ENCODE data around the gene MSMB.
A peak's percentile ranks its signal among the peaks of the same experiment; 100 is the strongest.

Gene MSMB

DNA sequence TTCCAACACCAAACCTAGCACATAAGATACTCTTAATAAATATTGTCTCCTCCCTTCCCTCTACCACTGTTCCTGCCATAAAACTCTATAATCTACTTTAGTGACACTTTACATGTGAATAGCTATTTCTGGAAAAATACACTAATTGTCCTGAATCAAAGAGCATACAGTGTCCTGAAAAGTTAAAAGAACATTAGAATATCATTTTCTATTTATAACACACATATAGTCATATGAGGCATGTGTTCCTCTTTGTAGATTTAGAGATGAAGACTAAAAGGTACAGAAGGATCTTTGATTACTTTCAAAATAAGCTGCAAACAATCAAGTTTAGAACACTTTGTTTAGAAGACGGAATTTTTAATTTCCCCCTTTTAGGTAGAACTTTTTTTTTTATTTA lies 29.3 kb downstream of the MSMB start:
- H3K27ac ChIP-seq: peak overlapping the region in 5 of 11 experiments; percentile 86 to 98 (median 95); a peak in 8 of 22 replicates
- peaks cover 34 to 97% (median 57%) of the 10 kb centered on the region in 10 experiments for H3K4me1 ChIP-seq
- peaks cover 58 to 86% (median 66%) of the 10 kb centered on the region in 11 experiments for H3K36me3 ChIP-seq

DNA sequence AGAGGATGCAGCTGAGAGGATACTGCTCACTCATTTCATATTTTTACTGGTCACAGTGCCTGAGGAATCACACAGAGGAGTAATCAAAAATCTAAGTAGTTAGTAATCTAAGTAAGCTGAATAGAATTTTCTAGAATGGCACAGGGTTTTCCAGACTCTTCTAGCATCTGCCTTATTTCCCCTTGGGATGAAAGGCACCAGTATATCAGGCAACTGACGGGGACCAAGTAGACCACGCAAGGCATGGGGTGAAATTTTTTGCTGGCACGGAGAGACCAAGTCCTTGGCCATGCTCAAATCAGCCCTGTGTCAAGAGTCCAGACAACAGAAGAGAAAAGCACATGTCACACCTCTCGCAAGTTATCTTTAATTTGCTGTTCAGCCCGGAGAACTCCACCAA lies 29.9 kb downstream of the MSMB start:
- Histone ChIP-seq H3K36me3 (peaks cover 63 to 86% (median 69%) of the 10 kb centered on the region in 11 experiments), H4K20me1 (peaks cover 34 to 85% (median 57%) of the 10 kb centered on the region in 11 experiments; a peak in 21 of 22 replicates), H3K27me3 (no peaks in the 10 kb centered on the region), H3K27ac (peak overlapping the region in 5 of 11 experiments; percentile 19 to 97 (median 95); a peak in 6 of 22 replicates), H3K4me3 (peak overlapping the region in 1 of 10 experiments; percentile 59; a peak in 2 of 20 replicates), H3K9me3 (replicated peaks in 1 of 11) (no peaks in the 10 kb centered on the region), H3K9ac (peak overlapping the region in 2 of 11 experiments; percentile 87 to 98; a peak in 4 of 22 replicates), H3K4me2 (peak overlapping the region in 4 of 11 experiments; percentile 92 to 99 (median 96); a peak in 8 of 22 replicates), H3K4me1 (peaks cover 29 to 97% (median 50%) of the 10 kb centered on the region in 10 experiments)
- TF ChIP-seq Cebpa-rat (IDR thresholded peaks at IDR 0.05): no peak

More for the DNA sequence above, 29.3 kb downstream of the MSMB start:
- TF ChIP-seq Cebpa-rat (IDR thresholded peaks at IDR 0.05): no peak
- Histone ChIP-seq H3K27me3 (no peaks in the 10 kb centered on the region), H3K9me3 (replicated peaks in 1 of 11) (peaks cover 0 to 5% (median 0%) of the 10 kb centered on the region in 11 experiments; a peak in 3 of 22 replicates), H3K4me2 (peak overlapping the region in 4 of 11 experiments; percentile 92 to 99 (median 96); a peak in 8 of 22 replicates), H4K20me1 (peaks cover 30 to 91% (median 59%) of the 10 kb centered on the region in 11 experiments; a peak in 21 of 22 replicates), H3K9ac (peak overlapping the region in 2 of 11 experiments; percentile 87 to 98; a peak in 4 of 22 replicates), H3K4me3 (peak overlapping the region in 2 of 10 experiments; percentile 52 to 59; a peak in 3 of 20 replicates)

DNA sequence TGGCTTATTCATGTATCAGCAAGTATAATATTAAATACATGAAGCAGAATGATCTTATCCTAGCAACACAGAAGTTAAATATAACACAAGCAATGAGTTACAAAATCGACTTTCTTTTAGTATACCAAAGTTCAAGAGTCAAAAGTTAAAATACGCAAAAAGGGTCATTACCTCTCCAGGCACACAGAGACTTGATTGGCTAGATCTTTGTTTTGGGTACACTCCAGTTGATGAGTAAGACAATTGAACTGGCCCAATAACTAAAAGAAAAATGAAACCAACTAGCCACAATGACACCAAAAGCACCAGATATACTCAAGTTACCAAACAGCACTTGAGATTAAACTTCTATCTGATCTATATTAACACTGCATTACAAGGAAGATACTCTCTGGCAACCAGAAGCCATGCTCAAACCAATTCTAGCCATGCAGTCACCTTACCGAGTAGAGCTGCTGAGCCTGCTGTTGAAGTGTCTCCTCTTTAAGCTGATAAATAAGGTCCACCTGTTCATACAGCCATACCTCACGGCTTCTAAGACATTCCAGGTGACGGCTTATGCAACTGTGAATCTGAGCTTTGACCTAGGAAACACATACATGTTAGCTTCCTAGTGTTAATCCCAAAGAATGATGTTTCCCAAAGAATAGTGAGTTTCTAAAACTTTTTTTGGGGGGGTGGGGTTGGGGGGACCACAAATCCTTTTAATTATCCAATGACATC lies 31.2 kb downstream of the MSMB start:
- no peaks in the 10 kb centered on the region for H3K27me3 ChIP-seq
- no peak overlapping the region for H3K4me3 ChIP-seq
- H3K27ac ChIP-seq: peak overlapping the region in 7 of 11 experiments; percentile 5 to 95 (median 12); a peak in 8 of 22 replicates
- peak overlapping the region in 3 of 11 experiments; percentile 68 to 99 (median 92); a peak in 5 of 22 replicates for H3K4me2 ChIP-seq
- H4K20me1 ChIP-seq: peaks cover 39 to 85% (median 67%) of the 10 kb centered on the region in 11 experiments; a peak in 21 of 22 replicates
- peaks cover 76 to 97% (median 81%) of the 10 kb centered on the region in 11 experiments for H3K36me3 ChIP-seq
- no peak for TF ChIP-seq Cebpa-rat (IDR thresholded peaks at IDR 0.05)
- no peak overlapping the region for H3K9ac ChIP-seq
- H3K9me3 ChIP-seq (replicated peaks in 1 of 11): no peaks in the 10 kb centered on the region
- H3K4me1 ChIP-seq: peaks cover 16 to 97% (median 37%) of the 10 kb centered on the region in 10 experiments

DNA sequence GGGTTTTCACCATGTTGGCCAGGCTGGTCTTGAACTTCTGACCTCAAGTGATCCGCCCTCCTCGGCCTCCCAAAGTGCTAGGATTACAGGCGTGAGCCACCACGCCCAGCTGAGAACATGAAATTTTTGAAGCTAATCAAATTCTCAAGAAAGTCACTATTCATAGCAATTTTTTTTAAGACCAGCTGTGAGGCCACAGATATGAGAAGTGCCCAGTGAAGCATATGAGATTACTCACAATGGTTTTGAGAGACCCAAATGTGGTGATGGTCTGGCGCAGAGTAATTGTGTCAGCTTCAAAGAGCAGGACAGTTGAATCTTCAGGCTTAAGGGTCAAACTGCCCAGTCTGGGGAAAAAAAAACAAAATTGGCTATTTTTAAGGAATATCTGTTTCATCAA lies 31.9 kb downstream of the MSMB start:
- Histone ChIP-seq H3K27ac (peak overlapping the region in 6 of 11 experiments; percentile 6 to 95 (median 23); a peak in 7 of 22 replicates), H4K20me1 (peaks cover 32 to 85% (median 73%) of the 10 kb centered on the region in 11 experiments; a peak in 21 of 22 replicates), H3K27me3 (no peaks in the 10 kb centered on the region), H3K4me3 (no peak overlapping the region), H3K9me3 (replicated peaks in 1 of 11) (no peaks in the 10 kb centered on the region), H3K4me1 (peaks cover 9 to 97% (median 31%) of the 10 kb centered on the region in 10 experiments), H3K9ac (no peak overlapping the region; a peak in 1 of 22 replicates), H3K4me2 (peak overlapping the region in 2 of 11 experiments; percentile 68 to 99; a peak in 4 of 22 replicates), H3K36me3 (peaks cover 82 to 100% (median 88%) of the 10 kb centered on the region in 11 experiments)
- TF ChIP-seq Cebpa-rat (IDR thresholded peaks at IDR 0.05): no peak

DNA sequence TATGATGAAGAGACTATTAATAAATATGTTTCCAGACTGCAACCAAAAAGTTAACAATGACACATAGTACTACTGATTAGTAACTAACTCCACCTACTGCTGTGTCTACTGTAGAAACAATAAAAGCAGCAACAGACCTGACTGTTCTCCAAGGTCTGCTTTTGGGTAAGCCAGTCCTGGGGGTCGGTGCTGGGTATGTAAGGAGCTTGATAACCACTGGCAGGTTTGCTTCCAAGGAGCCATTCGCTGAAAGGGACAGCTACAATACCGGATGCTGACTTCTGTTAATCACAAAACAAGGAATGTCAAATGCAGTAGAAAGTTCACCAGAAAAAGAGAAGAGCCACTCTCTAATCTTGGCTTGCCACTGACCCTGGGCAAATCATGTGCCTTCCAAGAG lies 33.3 kb downstream of the MSMB start:
- no peak overlapping the region for H3K4me3 ChIP-seq
- peaks cover 0 to 12% (median 0%) of the 10 kb centered on the region in 11 experiments; a peak in 7 of 22 replicates for H3K9me3 ChIP-seq (replicated peaks in 1 of 11)
- peak overlapping the region in 2 of 11 experiments; percentile 10 to 33; a peak in 3 of 22 replicates for H3K4me2 ChIP-seq
- peaks cover 20 to 96% (median 81%) of the 10 kb centered on the region in 11 experiments; a peak in 21 of 22 replicates for H4K20me1 ChIP-seq
- TF ChIP-seq Cebpa-rat (IDR thresholded peaks at IDR 0.05): no peak
- peak overlapping the region in 2 of 11 experiments; percentile 14 to 23; a peak in 3 of 22 replicates for H3K9ac ChIP-seq
- no peaks in the 10 kb centered on the region for H3K27me3 ChIP-seq
- H3K4me1 ChIP-seq: peaks cover 0 to 99% (median 16%) of the 10 kb centered on the region in 10 experiments; a peak in 12 of 20 replicates
- H3K27ac ChIP-seq: peak overlapping the region in 2 of 11 experiments; percentile 5 to 28; a peak in 3 of 22 replicates
- peaks cover 97 to 100% (median 98%) of the 10 kb centered on the region in 11 experiments for H3K36me3 ChIP-seq

DNA sequence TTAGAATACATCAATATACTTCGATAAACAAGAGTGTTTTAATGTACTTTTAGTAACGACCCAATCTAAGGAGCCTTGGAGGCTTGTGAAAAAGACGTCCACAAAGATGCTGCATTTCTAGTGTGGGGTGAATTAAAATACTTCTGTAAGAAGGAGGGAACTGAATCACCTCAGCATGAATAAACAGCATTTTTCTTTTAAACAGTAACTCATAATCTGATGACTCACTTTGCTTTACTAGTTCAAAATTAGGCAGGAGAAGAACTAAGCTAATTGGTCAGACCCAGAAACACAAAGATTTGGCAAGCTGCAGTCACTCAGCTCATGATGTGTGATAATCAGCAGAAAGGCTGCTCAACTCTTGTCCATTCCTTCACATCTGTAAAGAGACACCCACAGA lies 39.9 kb downstream of the MSMB start:
- Histone ChIP-seq H3K9me3 (replicated peaks in 1 of 11) (peaks cover 0 to 15% (median 0%) of the 10 kb centered on the region in 11 experiments; a peak in 7 of 22 replicates), H4K20me1 (peaks cover 27 to 99% (median 96%) of the 10 kb centered on the region in 11 experiments), H3K4me1 (peaks cover 0 to 45% (median 0%) of the 10 kb centered on the region in 10 experiments; a peak in 7 of 20 replicates), H3K9ac (peak overlapping the region in 1 of 11 experiments; percentile 23; a peak in 1 of 22 replicates), H3K4me2 (no peak overlapping the region), H3K4me3 (no peak overlapping the region), H3K27ac (0 out of 22 replicates have a peak overlapping the region, but pooled peaks of 1 of the 11 experiments have one; percentile 9), H3K36me3 (peaks cover 87 to 100% (median 100%) of the 10 kb centered on the region in 11 experiments), H3K27me3 (no peaks in the 10 kb centered on the region)
- no peak for TF ChIP-seq Cebpa-rat (IDR thresholded peaks at IDR 0.05)

DNA sequence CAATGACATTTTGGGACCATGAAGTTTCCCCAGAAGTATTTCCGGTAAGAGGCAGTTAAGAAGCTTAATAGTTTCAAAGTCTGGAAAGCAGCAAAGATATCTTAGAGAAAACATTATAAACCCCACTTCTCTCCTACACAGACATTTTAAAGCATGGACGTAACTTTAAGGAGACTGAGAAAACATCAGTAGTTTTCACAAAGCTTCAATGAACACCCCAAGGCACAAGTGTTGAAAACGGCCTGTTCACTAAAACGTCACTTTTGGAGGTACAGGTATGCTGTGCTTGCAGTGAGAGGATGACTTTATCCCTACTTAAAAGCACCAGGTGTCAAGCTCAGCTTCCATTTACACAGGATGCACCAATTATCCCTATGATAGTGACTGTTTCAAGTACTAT lies 40.7 kb downstream of the MSMB start:
- TF ChIP-seq Cebpa-rat (IDR thresholded peaks at IDR 0.05): no peak
- peaks cover 0 to 15% (median 0%) of the 10 kb centered on the region in 11 experiments; a peak in 7 of 22 replicates for H3K9me3 ChIP-seq (replicated peaks in 1 of 11)
- H4K20me1 ChIP-seq: peaks cover 30 to 99% (median 95%) of the 10 kb centered on the region in 11 experiments
- no peaks in the 10 kb centered on the region for H3K27me3 ChIP-seq
- H3K4me2 ChIP-seq: no peak overlapping the region
- H3K36me3 ChIP-seq: peaks cover 83 to 100% (median 100%) of the 10 kb centered on the region in 11 experiments
- no peak overlapping the region for H3K27ac ChIP-seq
- no peak overlapping the region for H3K9ac ChIP-seq
- H3K4me1 ChIP-seq: peaks cover 0 to 37% (median 0%) of the 10 kb centered on the region in 10 experiments; a peak in 7 of 20 replicates
- no peak overlapping the region for H3K4me3 ChIP-seq

DNA sequence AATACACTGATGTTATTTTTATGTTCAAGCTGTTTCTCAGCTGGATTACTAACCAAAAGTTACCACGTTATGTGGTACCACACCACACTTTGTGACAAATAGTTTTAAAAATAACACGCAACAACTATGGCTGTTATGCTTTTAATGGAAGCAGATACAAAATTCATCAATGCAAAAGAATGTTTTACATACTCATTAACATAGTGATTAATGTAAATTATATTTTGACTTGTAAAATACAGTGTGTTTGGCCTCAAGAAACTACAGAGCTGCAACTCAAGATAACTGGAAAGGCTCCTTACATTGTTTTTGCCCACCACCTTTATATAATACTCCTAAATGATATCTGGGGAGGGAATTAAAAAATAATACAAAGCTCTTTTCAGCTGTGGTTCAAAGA lies 41.1 kb downstream of the MSMB start:
- Histone ChIP-seq H3K4me1 (peaks cover 0 to 33% (median 0%) of the 10 kb centered on the region in 10 experiments; a peak in 7 of 20 replicates), H3K4me3 (no peak overlapping the region), H3K9ac (no peak overlapping the region), H3K9me3 (replicated peaks in 1 of 11) (peaks cover 0 to 15% (median 0%) of the 10 kb centered on the region in 11 experiments; a peak in 7 of 22 replicates), H3K27ac (no peak overlapping the region), H3K36me3 (peaks cover 83 to 100% (median 100%) of the 10 kb centered on the region in 11 experiments), H4K20me1 (peaks cover 30 to 97% (median 95%) of the 10 kb centered on the region in 11 experiments), H3K27me3 (no peaks in the 10 kb centered on the region), H3K4me2 (no peak overlapping the region)
- TF ChIP-seq Cebpa-rat (IDR thresholded peaks at IDR 0.05): no peak

All from BLaER1 treated with 17β-estradiol and CSF1 and Interleukin-3, amounts not matched to agents 10 nM and 100 nM (cell line).